ENCODE data around the gene FAM13A.

FAM13A gene

DNA sequence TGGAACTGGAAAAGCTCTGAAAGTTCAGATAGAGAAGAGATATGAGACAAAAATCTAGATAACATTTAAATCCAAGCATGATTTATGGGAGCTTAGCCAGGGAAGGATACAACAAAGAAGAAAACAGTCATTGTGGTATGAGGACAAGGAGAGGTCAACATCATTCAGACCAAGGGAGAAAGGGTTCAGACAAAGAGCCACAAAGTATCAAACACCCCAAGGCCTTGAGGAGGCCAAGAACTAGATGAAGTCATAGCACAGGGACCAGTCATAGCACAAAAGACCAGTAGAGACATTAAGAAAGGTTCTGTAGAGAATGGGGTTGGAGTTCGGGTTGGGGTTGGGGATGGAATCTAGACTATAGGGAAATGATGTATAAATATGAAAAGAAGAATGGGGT lies 282.0 kb downstream of the FAM13A start:
- in situ Hi-C loops (cut with HindIII; ENCODE audit: low sequenced_read_pairs), result no loop called here
- TF ChIP-seq, protein P1, sequence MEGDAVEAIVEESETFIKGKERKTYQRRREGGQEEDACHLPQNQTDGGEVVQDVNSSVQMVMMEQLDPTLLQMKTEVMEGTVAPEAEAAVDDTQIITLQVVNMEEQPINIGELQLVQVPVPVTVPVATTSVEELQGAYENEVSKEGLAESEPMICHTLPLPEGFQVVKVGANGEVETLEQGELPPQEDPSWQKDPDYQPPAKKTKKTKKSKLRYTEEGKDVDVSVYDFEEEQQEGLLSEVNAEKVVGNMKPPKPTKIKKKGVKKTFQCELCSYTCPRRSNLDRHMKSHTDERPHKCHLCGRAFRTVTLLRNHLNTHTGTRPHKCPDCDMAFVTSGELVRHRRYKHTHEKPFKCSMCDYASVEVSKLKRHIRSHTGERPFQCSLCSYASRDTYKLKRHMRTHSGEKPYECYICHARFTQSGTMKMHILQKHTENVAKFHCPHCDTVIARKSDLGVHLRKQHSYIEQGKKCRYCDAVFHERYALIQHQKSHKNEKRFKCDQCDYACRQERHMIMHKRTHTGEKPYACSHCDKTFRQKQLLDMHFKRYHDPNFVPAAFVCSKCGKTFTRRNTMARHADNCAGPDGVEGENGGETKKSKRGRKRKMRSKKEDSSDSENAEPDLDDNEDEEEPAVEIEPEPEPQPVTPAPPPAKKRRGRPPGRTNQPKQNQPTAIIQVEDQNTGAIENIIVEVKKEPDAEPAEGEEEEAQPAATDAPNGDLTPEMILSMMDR (IDR thresholded peaks at IDR 0.05; ENCODE audit: low read depth, low read length, missing control alignments), result no peak
- no peak for DNase-seq (ENCODE audit: low read depth)
- no peak overlapping the region for H3K4me3 ChIP-seq (ENCODE audit: low read depth, low read length)

DNA sequence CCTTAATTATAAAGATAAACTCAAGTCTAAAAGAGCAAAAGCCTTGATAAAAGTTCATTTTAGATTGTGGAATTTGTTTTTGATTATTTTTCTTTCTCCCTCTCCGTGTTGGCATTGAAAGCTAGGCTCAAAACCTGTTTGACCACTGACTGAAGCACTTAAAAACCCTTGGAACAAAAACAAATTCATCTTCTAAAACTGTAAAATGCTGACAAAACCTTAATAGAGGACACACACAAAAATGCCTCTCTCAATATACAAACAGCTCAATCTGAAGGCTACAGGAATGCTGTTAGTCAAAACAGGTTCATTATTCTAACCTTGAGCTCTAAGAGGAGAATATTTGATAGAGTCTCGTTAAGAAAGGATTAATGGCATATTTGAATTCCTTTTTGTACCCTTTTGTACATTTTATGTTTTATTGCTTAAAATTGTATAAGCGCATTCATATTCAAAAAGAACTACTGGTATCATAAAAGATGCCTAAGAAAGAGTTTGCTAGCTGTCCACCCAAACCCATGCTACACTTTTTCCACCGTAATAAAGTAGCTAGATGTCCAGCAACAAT lies 285.0 kb downstream of the FAM13A start:
- TF ChIP-seq, protein P1 (IDR thresholded peaks at IDR 0.05; ENCODE audit: low read depth, low read length, missing control alignments), result no peak
- no peak overlapping the region for H3K4me3 ChIP-seq (ENCODE audit: low read depth, low read length)
- in situ Hi-C loops (cut with HindIII; ENCODE audit: low sequenced_read_pairs), result loop anchor here (5.0 kb wide), 1 partner anchor 75 kb away; the partner anchor contains the start of gene NAP1L5
- DNase-seq (ENCODE audit: low read depth), result no peak

DNA sequence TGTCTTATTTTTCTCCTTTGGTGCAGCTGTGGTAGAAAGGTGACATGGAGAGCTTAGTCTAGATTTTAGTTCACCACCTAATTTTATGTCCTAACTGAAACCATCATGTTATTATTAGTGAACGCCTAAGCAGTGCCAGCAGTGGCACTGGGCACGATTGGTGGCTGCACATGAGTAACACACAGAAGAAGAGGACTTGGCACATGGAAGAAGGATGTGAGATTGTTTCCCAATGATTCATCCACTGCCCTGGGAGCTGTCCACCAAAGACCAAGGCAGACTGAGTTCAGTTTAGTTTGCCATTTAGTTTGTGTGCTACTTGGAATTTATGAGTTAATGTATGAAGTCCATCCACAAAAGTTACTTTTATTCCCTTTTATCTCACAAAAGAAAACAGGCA lies 291.3 kb downstream of the FAM13A start:
- TF ChIP-seq, protein P1 (IDR thresholded peaks at IDR 0.05; ENCODE audit: low read depth, low read length, missing control alignments), result no peak
- H3K4me3 ChIP-seq (ENCODE audit: low read depth, low read length), result no peak overlapping the region
- in situ Hi-C loops (cut with HindIII; ENCODE audit: low sequenced_read_pairs), result no loop called here
- peak; percentile 74 for DNase-seq (ENCODE audit: low read depth)

DNA sequence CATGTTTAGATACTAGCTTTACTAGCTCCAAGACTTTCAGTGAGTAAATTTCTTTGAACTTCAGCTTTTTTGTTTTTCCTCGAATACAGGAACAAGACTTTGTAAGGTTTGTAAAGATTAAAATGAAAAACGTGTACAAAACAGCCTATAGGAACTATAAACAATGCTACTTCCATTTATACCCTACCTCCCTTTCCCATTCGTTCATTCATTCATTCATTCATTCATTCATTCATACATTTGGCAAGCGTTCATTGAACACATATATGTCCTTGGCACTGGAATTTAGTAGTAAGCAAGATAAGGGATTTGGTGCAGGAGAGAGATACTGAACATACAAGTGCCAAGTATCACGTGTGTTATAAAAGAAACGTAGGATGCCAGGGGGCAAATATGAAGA lies 293.9 kb downstream of the FAM13A start:
- TF ChIP-seq, protein P1 (IDR thresholded peaks at IDR 0.05; ENCODE audit: low read depth, low read length, missing control alignments), result no peak
- H3K4me3 ChIP-seq (ENCODE audit: low read depth, low read length), result no peak overlapping the region
- in situ Hi-C loops (cut with HindIII; ENCODE audit: low sequenced_read_pairs), result no loop called here
- DNase-seq (ENCODE audit: low read depth), result no peak

DNA sequence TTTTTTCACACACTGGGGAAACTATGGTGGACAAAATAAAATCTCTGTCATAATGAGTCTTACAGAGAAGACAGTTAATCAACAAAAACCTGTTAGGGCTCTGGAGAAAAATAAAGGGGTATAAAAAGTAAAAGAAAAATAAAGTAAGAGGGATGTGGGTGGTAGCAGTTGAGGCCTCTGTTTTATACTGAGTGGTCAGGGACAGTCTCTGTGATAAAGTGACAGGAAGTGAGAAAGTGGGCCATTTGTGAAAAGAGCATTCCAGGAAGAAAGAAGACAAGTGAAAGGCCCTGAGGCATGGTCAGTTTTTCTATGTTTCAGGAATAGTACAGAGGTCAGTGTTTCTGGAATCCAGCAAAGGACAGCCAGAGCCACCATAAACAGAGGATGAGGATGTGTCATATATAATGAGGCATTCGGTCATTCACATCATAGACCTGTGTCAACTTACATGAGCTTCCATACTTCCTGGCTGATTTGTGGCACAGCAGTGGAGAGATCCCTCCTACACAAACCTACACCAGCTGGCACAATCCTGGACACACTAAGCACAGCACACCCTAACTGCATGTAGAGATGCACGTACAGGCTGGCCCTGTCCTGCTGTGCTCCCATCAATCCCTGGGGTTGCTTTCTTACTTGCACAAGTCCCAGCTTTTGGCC lies 295.0 kb downstream of the FAM13A start:
- H3K4me3 ChIP-seq (ENCODE audit: low read depth, low read length), result no peak overlapping the region
- in situ Hi-C loops (cut with HindIII; ENCODE audit: low sequenced_read_pairs), result no loop called here
- DNase-seq (ENCODE audit: low read depth), result no peak
- TF ChIP-seq, protein P1 (IDR thresholded peaks at IDR 0.05; ENCODE audit: low read depth, low read length, missing control alignments), result no peak

DNA sequence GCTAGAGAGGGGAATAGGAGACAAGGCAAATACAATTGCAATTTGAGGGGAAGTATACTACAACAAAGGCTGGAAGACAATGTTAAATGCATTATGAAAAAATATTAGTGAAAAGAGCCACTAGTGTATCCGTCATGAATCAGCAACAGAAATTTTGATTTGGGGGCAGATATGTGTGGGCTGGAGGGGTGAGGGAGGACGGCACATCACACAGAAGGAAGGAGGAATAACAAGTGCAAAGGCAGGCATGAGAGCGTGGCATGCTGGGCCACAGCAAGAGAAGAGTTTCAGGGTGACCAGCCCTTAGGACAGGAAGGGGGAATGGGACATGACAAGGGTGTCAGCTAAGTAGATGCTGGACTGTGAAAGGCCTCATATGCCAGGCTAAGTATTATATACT lies 295.6 kb downstream of the FAM13A start:
- in situ Hi-C loops (cut with HindIII; ENCODE audit: low sequenced_read_pairs), result no loop called here
- TF ChIP-seq, protein P1 (IDR thresholded peaks at IDR 0.05; ENCODE audit: low read depth, low read length, missing control alignments), result no peak

More for the DNA sequence above, 295.6 kb downstream of the FAM13A start:
- no peak for DNase-seq (ENCODE audit: low read depth)
- no peak overlapping the region for H3K4me3 ChIP-seq (ENCODE audit: low read depth, low read length)

All from astrocyte of the cerebellum (primary cell).